PFSK-1 (cell line): ENCODE results near the gene MYO1A.

Source experiments
- FOXP2 ChIP-seq: optimal IDR thresholded peaks from 2 replicates; pipeline ENCODE3; 2011; ENCODE audit warnings: borderline replicate concordance, control low read depth, inconsistent platforms; ENCODE audit not compliant: insufficient read depth; ENCODE audit errors: extremely low read length, extremely low read depth
- POLR2AphosphoS5 ChIP-seq: IDR thresholded peaks from 2 replicates; pipeline ENCODE4 v1.6.1; 2012; ENCODE audit warnings: low read depth, mild to moderate bottlenecking, control low read depth, low read length, moderate library complexity
- REST ChIP-seq, 2 experiments: IDR thresholded peaks; 2 replicates each; pipeline versions ENCODE4 v1.6.1 to v1.8.0; 2011 to 2012; ENCODE audit warnings: low read depth in 2 of 2, low read length in 2 of 2, control low read depth in 1 of 2, inconsistent platforms in 1 of 2, mild to moderate bottlenecking in 1 of 2, moderate library complexity in 1 of 2; ENCODE audit not compliant: insufficient read depth in 1 of 2
- SIN3A ChIP-seq: IDR thresholded peaks from 2 replicates; pipeline ENCODE4 v1.6.1; 2012; ENCODE audit warnings: mild to moderate bottlenecking, low read length, moderate library complexity, borderline replicate concordance; ENCODE audit not compliant: insufficient read depth
- TAF1 ChIP-seq: IDR thresholded peaks from 2 replicates; pipeline ENCODE4 v1.6.1; 2012; ENCODE audit warnings: low read length, control low read depth, borderline replicate concordance; ENCODE audit not compliant: insufficient read depth

The MYO1A gene

GRCh38 chr12:56980268-56980667, 69.7 kb downstream of the MYO1A start:
- TF ChIP-seq POLR2AphosphoS5 (no peak), REST (IDR thresholded peaks at IDR 0.05; ENCODE audit: insufficient read depth in 1 of 2, low read depth in 2 of 2, low read length in 2 of 2) (no peak), TAF1 (no peak), FOXP2 (no peak), SIN3A (no peak)

GRCh38 chr12:56979628-56980027, 70.3 kb downstream of the MYO1A start:
- TF ChIP-seq TAF1, result no peak
- TF ChIP-seq SIN3A, result no peak
- TF ChIP-seq POLR2AphosphoS5, result no peak
- TF ChIP-seq REST (IDR thresholded peaks at IDR 0.05; ENCODE audit: insufficient read depth in 1 of 2, low read depth in 2 of 2, low read length in 2 of 2), result no peak
- no peak for TF ChIP-seq FOXP2
